HG03432 (cell line): ENCODE results near the gene CFAP92.

Experiments
- ATAC-seq: cut with Tn5 transposase; IDR thresholded peaks from one replicate; pipeline ENCODE4 v1.9.1; 2021; ENCODE audit warnings: mild to moderate bottlenecking, moderate library complexity; ENCODE audit not compliant: unreplicated experiment

The CFAP92 gene

DNA sequence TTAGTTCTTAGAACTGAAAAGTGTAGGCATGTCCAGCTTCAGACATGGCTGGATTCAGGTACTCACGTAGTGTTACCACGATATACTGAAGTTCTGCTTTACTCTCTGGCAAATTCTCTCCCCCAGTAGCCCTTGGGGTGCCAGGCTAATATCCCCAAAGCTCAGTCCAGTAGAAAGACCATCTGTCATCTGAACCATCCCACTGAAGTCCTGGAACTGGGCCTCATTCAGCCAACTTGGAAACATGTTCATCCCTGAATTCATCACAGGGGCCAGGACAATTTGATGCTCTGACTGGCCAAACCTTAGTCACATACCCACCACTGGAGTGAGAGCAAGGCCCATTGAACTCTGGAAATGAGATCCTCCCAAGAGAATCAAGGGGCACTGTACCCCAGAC, 15.4 kb upstream of the CFAP92 start:
- ATAC-seq: no peak

DNA sequence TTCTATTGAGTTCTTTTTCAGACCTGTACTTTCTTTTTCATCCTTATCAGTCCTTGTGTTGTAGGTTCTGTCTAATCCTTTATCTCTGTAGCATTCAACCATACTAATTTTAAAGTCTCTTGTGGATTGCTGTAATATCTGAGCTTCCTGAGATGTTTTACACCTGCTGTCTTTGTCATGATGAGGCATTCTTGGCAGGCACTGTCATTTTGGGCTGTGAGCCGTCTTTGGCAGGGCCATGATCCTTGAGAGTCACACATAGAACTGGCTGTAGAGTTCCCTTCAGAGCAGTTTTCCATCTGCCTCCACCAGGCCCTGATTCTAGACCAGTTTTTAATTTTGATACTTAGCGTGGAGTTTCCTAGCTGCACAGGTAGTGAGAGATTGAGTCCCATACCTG, 13.9 kb upstream of the CFAP92 start:
- ATAC-seq: no peak

DNA sequence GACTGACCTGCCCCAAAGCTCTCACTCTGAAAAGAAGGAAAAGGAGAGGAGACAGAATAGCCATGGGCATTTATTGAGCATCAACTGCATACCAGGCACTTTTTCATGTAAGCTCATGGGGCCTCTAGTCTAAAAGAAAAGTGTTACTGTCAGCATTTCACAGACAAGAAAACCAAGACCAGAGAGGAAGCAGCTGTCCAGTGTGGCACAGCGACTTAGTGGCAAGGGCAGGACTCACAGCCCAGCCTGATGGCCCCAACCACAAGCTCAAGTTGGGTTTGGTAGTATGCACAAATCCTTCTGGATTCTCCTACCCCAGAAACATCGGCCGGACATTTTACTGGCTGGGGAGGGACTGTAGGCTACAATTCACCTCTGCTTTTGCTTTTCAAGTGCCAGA, 13.0 kb upstream of the CFAP92 start:
- ATAC-seq: no peak

DNA sequence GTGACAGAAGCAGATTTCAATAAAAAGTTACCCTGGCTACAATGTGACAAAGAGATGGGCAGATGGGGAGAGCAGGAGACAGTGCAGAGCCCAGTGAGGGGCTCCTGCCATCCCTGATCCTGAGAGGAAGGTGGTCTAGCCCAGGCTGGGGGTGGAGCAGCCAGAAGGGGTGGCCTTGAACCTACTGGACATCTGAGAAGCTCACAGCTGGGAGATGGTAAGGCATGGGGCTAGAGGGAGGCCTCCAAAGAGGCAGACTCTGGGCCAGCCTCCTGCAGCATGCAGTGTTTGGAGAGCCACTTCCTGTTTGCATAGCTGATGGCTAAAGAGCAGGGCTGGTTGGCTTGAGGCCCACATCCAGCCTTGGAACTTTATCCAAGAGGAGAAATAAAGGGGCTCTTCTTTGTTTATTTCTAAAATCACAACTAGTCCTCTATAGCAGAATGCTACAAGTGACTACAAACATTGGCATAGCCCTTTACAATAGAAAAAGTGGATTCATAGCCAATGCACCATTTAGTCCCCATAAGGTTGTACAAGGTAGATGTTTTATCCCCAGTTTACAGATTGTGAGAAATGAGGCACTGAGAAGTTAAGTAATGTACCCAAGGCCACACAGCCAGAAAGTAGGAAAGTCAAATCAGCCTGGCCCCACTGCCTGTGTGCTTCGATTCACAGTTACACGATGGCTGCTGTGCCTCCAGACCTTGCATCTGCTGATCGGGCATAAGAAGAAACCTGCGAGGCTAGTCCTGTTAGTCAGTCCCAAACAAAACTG, 11.8 kb upstream of the CFAP92 start:
- no peak for ATAC-seq

DNA sequence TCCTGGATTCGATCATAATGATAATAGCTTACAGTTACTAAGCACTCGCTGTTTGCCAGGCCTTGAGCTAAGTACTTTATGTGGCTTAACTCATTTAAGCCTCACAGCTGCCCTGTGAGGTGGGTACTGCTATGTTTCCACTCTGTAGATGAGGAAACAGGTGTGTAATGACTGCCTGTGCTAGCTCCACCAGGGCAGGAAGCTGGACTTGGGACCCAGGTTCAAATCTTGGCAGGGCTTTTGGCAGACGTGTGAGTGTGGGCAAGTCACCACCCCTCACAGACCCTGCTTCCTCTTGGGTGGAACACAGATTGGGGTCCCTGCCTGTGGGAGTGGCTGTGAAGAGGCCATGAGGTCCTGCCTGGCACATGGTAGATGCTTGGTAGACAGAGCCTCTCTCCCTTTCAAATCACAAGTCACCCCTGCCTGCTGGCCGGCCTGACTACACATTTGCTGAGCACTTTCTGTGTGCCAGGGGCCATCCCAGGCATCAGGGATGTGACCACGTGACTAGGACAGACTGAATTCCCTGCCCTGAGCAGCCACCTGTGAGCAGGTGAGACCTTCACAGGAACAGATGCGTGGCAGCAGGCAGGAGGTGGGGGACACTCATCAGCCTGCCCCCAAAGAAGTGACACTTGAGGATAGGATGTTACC, 10.9 kb upstream of the CFAP92 start:
- no peak for ATAC-seq

DNA sequence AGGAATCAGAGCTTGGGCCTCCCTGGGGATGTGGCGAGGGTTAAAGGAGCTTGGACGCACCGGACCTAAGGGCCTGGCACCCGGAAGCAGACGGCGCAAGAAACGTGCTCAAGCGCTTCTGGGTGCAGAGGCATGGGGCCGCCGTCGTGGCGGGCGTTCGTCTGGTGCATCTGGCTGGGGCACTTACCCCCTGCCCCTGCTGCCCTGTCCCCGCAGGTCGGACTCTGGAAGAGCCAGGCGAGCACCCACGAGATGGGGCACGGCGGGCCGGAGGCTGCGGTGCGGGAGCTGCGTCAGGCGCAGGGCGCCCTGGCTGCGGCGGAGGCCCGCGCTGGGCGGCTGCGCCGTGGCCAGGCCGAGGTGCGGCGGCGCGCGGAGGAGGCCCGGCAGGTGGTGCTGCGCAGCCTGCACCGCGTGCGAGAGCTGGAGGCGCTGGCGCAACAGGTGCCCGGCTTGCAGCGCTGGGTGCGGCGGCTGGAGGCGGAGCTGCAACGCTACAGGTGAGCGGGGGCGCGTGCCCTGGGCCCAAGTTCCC, 9.8 kb upstream of the CFAP92 start:
- no peak for ATAC-seq

DNA sequence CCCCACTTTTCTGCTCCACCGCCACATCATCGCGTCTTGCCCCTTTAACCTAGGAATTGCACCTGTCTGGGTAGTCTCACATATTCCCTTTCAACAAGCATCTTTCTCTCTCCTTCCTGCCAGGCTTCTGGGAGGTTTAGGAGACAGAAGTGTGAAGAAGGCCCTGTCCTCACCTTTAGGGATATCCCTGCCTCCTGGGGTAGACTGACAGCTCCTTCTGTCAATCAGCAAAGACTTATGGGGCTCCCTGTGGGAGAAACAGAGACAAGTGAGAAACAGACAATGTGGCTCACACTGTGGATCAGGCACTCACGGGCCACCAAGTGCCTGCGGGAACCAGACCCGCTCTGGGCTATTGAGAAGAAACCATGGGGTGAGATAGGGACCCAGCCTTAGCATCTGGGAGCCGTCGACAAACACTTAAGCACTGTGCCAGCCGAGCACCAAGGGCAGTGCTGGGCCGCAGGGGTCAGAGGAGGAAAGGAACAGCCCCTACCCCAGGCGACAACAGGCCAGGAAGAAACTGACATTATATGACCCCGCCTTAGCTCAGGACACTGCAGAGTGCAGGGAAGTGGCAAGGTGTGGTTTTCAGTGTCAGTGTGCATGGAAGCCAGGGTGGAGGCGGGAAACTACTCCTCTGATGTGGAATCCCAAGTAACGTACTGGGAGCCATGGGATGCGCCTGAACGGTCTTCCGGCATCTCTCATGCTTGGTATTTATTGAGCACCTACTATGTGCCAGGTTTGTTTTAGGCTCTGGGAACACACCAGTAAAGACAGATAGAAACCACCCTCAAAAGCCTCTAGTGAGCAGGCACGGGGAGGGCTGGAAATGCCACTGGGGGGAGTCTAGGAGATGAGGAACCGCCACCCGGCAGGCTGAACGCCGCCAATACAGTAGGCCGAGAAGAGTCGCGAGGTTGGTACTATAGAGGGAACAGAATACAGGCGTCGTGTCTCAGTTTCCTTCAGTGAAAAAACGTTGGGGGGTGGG, 9.0 kb upstream of the CFAP92 start:
- no peak for ATAC-seq

DNA sequence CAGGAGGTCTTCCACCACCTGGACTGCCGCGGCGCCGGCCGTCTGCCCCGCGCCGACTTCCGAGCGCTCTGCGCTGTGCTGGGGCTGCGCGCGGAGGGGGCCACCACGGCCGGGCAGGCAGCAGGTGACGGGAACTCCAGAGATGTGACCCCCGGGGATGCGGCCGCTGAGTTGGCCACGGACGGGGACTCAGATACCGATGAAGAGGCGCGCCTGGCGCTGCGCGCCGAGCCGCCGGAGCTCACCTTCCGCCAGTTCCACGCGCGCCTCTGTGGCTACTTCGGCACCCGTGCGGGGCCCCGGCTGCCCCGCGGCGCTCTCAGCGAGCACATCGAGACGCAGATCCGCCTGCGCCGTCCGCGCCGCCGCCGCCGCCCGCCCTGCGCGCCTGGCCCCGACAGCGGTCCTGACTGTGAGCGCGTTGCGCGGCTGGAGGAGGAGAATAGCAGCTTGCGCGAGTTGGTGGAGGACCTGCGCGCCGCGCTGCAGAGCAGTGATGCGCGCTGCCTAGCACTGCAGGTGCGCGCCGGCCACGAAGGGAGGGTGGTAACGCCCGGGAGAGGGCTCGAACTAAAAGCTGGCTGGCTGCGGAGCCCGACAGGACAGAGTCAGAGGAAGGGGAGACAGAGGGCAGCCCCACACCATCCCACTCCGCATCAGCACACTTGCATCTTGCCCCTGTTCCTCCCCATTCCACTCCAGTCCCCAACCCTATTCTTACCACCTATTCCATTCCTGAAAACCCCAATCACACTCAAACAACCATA, 8.1 kb upstream of the CFAP92 start:
- ATAC-seq: no peak

DNA sequence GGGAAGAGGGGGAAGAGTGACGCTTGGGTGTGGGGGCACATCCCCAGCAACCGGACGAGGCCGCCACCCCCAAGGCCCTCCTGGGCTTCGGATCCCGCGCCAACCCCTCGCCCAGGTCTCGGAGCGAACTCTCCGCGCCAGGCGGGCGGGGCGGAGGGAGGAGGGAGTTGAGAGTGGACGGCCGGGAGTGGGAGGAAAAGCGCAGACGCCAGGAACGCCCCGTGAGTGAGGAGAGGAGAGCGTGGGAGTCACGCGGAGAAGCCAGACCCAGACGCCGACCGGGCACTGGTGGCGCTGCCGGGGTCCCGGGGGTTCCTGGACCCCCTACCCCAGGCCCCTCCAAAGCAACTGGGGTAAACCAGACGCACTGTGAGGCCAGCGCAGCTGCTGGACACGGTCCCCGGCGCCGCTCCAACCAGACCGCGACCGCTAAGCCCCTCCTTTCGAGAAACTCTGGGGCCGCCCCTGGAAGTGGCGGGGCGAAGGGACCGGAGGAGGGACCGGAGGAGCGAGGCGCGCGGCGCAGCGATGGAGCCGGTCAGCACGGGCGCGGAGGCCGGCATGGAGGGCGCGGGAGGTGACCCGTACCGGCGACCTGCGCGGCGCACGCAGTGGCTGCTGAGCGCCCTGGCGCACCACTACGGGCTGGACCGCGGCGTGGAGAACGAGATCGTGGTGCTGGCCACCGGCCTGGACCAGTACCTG, 7.4 kb upstream of the CFAP92 start, which contains the start of gene EFCC1:
Gene EFCC1, plus strand, starts transcription at position 204 of the 705 bp plus-strand sequence. Its CDS starts 325 bp downstream, at position 529.
- ATAC-seq: no peak

DNA sequence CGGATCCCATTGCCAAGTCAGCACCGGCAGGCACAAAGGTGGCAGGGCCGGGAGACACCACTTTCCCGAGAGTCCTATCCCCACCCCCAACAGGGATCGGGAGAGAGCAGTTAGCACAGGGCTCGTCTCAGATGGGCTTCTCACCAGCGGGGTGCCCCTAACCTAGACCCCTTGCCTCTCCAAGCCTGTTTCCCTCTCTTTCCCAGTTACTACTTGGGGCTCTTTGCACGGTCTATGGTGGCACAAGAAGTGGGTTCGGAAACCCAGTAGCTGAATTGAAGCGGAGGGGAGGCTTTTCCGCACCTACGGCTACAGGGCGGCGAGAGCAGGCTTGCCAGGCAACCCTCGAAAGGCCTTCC, 6.8 kb upstream of the CFAP92 start:
- ATAC-seq: no peak

DNA sequence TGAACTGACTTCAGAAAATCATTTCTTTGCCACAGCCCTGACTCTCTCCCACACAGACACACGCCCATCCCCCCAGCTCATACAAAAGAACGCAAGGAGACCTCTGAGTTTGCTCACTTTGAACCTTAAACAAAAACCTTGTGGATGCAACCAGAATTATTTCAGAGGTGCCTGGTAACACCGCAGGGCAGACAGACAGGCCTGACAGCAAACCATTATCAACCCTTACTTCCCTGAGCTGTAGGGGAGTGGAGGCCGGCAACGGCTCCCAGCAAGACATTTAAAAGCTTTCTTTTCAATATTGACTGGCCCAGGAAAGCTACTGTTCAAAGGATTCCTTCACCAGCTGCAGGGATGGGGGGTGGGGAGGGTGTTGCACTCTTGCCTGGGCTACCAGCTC, 5.2 kb upstream of the CFAP92 start:
- ATAC-seq: no peak

DNA sequence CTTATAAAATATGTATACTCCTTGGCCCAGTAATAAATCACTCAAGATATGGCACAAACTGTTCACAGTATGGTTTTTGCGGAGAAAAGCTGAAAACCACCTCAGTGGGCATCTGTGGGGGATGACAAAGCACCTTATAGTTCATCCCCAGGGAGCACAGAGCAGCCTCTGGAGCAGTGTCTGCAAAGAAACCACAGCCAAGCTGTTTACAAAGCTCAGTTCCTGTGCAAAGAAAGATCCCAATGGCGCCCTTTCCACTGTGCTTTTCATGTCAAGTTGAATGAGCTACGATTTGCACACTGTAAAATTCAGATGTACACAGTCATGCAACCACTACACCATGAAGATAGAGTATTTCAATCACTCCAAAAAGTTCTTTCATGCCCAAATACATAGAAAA, 4.7 kb upstream of the CFAP92 start:
- no peak for ATAC-seq

DNA sequence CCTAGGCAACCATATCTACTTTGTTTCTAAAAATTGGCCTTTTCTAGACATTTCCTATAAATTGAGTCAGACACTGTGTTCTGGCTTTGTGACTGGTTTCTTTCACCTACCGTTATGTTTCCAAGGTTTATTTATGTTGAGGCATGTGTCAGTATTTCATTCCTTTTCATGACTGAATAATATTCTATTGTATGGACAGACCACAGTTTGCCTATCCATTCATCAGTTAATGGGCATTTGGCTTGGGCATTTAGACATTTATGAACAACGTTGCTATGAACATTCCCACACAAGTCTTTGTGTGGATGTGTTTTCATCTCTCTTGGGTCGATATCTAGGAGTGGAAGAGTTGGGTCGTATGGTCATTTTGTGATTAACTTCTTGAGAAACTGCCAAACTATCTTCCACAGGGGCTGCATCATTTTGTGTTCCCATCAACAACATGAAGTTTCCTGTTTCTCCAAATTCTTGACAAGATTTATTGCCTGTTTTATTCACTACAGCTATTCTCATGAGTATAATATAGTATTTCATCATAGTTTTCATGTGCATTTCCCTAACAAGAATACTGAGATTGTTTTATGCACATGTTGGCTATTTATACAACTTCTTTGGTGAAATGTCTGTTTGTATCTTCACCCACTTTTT, 3.7 kb upstream of the CFAP92 start:
- ATAC-seq: no peak

DNA sequence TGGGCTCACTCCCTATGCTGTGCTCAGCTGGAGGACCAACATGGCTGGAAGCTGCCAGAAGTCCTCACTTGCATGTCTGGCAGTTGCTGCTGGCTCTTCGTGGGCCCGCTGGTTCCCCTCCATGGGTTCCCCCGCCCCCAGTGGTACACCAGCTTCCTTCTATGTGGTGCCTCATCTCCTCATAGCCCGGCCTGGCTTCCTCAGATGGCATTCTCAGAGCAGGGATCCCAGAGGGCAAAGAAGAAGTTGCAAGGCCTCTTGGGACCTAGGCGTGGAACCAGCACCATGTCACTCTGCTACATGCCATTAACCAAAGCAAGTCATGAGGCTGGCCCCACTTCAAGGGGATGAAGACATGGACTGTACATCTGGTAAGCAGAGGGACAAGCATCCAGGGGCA, 2.9 kb upstream of the CFAP92 start:
- no peak for ATAC-seq

DNA sequence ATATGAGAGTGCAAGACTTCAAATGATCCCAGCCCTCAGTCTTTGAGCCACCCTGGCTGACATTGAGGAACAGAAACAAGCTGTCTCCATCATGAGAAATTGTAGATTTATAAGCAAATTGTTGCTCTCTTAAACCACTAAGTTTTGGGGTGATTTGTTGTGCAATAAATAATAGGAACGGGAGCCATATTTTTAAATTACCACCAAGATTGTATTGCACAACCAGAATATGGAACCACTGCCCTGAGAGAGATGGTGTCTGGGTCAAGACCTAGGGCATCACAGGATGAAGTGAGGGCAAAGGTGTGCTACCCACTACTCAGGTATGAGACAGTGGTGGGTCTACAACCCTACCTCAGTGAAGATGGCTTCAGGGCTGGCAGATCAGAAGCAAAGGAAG, 2.3 kb upstream of the CFAP92 start:
- no peak for ATAC-seq

DNA sequence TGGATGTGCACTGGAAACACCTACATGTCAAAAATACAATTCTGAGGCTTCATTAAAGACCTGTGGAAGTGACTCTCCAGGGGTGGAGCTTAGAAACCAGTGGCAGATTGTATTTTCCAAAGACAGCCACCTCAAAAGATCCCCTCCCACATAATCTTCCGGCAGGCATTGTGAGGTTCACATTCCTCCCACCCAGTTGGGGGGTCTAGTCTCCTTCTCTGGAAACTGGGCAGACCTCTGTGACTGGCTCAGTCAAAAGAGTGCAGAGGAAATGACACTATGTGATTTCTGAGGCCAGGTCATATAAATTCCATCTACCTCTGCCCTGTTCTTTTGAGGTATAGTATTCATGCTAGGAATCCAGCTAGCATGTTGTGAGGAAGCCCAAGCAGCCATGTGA, 1.9 kb upstream of the CFAP92 start:
- ATAC-seq: no peak

DNA sequence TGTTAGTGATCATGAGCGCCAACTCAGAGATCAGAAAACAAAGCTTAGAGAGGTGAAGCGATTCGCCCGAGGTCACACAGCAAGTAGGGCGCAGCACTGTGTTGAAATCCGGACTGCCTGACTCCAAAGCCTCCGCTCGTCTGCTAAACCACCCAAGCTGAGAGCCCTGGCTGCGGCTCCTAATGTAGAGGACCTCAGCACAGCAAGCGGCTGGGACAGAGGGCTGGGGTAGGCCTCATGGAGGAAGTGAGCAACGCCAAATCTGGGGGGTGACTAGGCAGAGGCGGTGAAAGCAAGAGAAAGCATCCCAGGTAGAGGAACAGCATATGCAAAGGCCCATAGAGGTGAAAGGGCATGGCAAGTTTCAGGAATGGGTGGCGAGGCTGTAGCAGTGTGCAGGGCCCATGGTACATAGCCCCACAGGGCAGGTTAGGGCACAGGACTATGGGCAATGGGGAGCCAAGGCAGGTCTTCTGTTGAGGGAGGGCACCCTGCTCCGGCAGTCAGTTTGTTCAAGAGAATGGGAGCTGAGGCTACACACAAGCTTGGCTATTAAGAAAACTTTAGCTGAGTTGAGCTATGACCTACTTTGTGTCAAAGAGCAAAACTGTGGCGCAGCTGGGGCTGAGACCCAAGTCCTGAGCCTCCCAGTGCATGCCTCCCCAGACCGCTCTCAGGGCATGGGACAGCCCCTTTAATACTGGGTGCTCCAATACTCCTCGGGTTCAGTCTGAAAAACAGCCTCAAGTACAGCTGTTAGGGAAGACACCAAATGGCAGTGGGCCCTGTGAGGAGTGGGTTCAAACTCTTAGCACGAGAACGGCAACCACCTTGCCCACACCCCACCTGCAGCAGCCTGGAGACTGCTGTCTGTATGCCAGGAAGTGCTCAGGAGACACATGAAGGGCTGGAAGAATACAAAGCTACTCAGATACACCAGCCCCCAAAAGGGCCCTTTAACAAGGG, 988 bp upstream of the CFAP92 start:
- ATAC-seq: no peak

DNA sequence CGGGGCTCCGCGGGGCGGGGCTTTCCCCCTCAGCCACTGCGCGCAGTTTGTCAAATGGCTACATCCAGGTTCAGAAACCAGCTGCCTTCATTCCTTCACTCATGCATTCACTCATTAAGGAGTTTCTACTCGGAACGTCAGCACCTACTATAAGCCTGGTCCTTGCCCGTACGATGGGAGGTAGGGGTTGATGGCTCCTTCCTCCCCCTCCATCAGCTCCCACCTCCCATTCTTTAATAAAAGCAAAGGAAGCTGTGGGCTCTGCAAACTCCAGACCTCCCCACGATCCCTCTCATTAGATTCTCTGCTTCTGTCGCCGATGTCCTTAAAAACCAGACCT, 267 bp upstream of the CFAP92 start:
- no peak for ATAC-seq
